ENCODE measurements around the gene RASL11B.

DNA sequence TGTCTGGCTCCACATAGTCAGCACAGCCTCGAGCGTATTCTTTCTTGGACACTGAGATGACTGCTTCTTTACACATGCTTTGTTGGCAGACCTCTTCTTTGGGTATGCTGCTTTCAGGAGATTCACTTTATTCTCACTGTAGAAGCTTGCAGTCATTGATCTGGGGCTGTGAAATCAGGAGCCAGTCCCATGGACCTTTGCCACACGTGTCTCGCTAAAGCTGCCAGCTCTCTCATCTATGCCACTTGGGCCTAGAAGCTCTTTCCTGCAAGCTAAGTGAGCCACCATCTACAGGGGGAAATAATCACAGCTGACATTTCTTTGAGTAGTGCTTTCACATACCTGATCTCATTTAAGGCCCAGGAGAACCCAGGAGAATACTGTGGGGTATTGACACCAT is 5.0 kb downstream of the RASL11B start:
- TF ChIP-seq, protein P1, sequence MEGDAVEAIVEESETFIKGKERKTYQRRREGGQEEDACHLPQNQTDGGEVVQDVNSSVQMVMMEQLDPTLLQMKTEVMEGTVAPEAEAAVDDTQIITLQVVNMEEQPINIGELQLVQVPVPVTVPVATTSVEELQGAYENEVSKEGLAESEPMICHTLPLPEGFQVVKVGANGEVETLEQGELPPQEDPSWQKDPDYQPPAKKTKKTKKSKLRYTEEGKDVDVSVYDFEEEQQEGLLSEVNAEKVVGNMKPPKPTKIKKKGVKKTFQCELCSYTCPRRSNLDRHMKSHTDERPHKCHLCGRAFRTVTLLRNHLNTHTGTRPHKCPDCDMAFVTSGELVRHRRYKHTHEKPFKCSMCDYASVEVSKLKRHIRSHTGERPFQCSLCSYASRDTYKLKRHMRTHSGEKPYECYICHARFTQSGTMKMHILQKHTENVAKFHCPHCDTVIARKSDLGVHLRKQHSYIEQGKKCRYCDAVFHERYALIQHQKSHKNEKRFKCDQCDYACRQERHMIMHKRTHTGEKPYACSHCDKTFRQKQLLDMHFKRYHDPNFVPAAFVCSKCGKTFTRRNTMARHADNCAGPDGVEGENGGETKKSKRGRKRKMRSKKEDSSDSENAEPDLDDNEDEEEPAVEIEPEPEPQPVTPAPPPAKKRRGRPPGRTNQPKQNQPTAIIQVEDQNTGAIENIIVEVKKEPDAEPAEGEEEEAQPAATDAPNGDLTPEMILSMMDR (IDR thresholded peaks at IDR 0.05): no peak
- TF ChIP-seq EP300 (IDR thresholded peaks at IDR 0.05): no peak

Data from suprapubic skin (tissue), 3 donors.